ENCODE measurements around the gene IL20RA.
"Not testable (repeated sequence)": the region's sequence is repeated elsewhere in the genome, so short reads cannot be mapped to it uniquely, and the experiment has no call there.

Gene IL20RA

GRCh38 chr6:137044366-137045221 is at the start of gene IL20RA:
Gene IL20RA (minus strand): TSS chr6:137044965. CDS start chr6:137044728, 237 bp downstream.
- DNase-seq: no peak

GRCh38 chr6:137093183-137094069 is 48.7 kb upstream of the IL20RA start:
- DNase-seq: no peak

GRCh38 chr6:137092018-137092417 is 47.3 kb upstream of the IL20RA start:
- DNase-seq: no peak

- DNase-seq: no peak
These were observed 44.5 kb upstream of the IL20RA start for GRCh38 chr6:137089305-137089704.

GRCh38 chr6:137087902-137088301 is 43.1 kb upstream of the IL20RA start:
- DNase-seq: no peak

- DNase-seq: no peak
These were observed 41.3 kb upstream of the IL20RA start for GRCh38 chr6:137086031-137086430.

- DNase-seq: no peak
These were observed 40.3 kb upstream of the IL20RA start for GRCh38 chr6:137084865-137085617.

GRCh38 chr6:137084090-137084489 is 39.3 kb upstream of the IL20RA start:
- no peak for DNase-seq

- no peak for DNase-seq
These were observed 37.2 kb upstream of the IL20RA start for GRCh38 chr6:137081997-137082396.

GRCh38 chr6:137080711-137081110 is 35.9 kb upstream of the IL20RA start:
- no peak for DNase-seq

GRCh38 chr6:137076277-137077068 is 31.7 kb upstream of the IL20RA start:
- peak; percentile 38 to 39 for DNase-seq

- DNase-seq: not testable (repeated sequence)
These were observed 31.0 kb upstream of the IL20RA start for GRCh38 chr6:137075790-137076189.

- no peak for DNase-seq
These were observed 25.5 kb upstream of the IL20RA start for GRCh38 chr6:137070303-137070702.

GRCh38 chr6:137067399-137067798 is 22.6 kb upstream of the IL20RA start:
- DNase-seq: no peak

GRCh38 chr6:137058037-137058436 is 13.3 kb upstream of the IL20RA start:
- DNase-seq: no peak

- no peak for DNase-seq
These were observed 11.5 kb upstream of the IL20RA start for GRCh38 chr6:137056121-137056880.

GRCh38 chr6:137051790-137052472 is 7.2 kb upstream of the IL20RA start:
- no peak for DNase-seq

- no peak for DNase-seq
These were observed 4.3 kb upstream of the IL20RA start for GRCh38 chr6:137049095-137049494.

GRCh38 chr6:137046871-137047412 is 2.2 kb upstream of the IL20RA start:
- no peak for DNase-seq

GRCh38 chr6:137045222-137045789 is 541 bp upstream of the IL20RA start:
- DNase-seq: no peak
